ENCODE measurements around the gene BRD3OS. TPM values are rescaled to one million over a fixed set of nuclear protein-coding genes. Genes with fewer than 3 reads are reported as not detected.
"Not testable (repeated sequence)": the region's sequence is repeated elsewhere in the genome, so short reads cannot be mapped to it uniquely, and the experiment has no call there.

Gene BRD3OS
- total RNA-seq, 1 donor: 26.2 TPM

DNA sequence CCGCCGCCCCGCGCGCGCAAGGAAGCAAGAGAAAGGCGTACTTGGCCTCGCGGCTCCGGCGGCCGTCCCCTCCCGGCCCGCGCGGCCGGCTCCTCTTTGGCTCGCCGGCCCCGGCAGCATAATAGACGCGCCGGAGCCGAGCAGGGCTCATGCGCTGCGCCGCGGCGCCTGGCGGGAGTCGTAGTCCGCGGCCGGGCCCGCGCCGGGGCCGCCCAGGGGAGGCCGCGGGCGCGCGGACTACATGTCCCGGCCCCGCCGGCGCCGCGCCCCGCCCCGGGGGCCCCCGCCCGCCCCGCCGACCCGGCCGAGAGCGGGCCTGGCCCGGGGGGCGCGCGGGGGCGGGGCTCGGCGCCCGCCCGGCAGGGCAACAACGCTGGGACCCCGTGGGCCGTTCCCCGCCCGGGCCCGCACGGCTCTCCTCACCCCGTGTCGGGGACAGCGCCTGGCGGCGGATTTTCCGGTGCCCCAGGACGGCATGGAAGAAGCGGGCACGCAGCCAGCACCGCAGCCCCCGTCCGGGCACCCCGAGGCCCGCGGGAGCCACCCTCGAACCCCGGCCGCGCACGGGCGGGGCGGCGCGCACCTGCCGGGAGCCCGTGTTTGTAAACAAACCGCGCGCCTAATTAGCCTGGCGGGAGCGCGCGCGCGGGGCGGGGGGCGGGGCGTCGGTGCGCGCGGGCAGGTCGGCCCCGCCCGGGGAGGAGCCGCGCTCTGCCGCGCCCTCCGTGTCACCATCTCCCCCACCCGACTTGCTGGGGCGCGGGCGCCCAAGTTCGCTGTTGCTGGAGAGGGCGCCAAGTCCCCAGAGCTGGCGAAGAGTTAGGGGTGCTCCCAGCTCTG, 42.8 kb downstream of the BRD3OS start, which contains the start of gene BRD3:
Gene BRD3 (minus strand): TSS at position 123 of the 840 bp plus-strand sequence. CDS start 14,549 bp downstream, outside the sequence.
- peak; percentile 82 for DNase-seq (ENCODE audit: low read depth)
- TF ChIP-seq, protein P1, sequence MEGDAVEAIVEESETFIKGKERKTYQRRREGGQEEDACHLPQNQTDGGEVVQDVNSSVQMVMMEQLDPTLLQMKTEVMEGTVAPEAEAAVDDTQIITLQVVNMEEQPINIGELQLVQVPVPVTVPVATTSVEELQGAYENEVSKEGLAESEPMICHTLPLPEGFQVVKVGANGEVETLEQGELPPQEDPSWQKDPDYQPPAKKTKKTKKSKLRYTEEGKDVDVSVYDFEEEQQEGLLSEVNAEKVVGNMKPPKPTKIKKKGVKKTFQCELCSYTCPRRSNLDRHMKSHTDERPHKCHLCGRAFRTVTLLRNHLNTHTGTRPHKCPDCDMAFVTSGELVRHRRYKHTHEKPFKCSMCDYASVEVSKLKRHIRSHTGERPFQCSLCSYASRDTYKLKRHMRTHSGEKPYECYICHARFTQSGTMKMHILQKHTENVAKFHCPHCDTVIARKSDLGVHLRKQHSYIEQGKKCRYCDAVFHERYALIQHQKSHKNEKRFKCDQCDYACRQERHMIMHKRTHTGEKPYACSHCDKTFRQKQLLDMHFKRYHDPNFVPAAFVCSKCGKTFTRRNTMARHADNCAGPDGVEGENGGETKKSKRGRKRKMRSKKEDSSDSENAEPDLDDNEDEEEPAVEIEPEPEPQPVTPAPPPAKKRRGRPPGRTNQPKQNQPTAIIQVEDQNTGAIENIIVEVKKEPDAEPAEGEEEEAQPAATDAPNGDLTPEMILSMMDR (IDR thresholded peaks at IDR 0.05; ENCODE audit: insufficient read depth, low read length): no peak
- peak within 1 kb of the TSS; percentile 79 for H3K4me3 ChIP-seq (ENCODE audit: low read depth, low read length)

DNA sequence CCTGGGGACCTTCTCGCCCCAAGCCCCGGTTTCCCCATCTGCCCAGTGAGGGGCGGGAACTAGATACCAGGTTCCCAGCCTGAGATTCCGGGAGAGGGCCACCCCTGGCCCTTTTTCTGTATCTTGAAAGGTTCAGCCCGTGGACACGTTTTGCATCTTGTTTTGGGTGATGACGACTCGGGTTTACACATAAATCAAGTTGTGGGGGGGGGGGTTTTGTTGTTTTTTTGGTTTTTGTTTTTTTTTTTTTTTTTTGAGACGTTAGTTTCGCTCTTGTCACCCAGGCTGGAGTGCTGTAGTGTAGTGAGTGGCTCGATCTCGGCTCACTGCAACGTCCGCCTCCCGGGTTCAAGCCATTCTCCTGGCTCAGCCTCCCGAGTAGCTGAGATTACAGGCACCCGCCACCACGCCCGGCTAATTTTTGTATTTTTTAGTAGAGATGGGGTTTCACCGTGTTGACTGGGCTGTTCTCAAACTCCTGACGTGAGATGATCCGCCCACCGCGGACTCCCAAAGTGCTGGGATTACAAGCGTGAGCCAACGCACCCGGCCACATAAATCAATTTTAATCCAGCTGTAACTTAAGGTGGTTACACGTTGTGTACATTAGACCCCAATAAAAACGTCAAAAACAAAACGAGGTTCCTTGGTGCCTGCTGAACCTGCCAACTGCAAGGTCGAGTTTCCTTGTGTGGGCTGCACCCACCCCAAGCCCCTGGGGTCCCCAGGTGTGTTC, 43.6 kb downstream of the BRD3OS start:
- peak overlapping the region; percentile 75 for H3K4me3 ChIP-seq (ENCODE audit: low read depth, low read length)
- TF ChIP-seq, protein P1 (IDR thresholded peaks at IDR 0.05; ENCODE audit: insufficient read depth, low read length): no peak
- no peak for DNase-seq (ENCODE audit: low read depth)

DNA sequence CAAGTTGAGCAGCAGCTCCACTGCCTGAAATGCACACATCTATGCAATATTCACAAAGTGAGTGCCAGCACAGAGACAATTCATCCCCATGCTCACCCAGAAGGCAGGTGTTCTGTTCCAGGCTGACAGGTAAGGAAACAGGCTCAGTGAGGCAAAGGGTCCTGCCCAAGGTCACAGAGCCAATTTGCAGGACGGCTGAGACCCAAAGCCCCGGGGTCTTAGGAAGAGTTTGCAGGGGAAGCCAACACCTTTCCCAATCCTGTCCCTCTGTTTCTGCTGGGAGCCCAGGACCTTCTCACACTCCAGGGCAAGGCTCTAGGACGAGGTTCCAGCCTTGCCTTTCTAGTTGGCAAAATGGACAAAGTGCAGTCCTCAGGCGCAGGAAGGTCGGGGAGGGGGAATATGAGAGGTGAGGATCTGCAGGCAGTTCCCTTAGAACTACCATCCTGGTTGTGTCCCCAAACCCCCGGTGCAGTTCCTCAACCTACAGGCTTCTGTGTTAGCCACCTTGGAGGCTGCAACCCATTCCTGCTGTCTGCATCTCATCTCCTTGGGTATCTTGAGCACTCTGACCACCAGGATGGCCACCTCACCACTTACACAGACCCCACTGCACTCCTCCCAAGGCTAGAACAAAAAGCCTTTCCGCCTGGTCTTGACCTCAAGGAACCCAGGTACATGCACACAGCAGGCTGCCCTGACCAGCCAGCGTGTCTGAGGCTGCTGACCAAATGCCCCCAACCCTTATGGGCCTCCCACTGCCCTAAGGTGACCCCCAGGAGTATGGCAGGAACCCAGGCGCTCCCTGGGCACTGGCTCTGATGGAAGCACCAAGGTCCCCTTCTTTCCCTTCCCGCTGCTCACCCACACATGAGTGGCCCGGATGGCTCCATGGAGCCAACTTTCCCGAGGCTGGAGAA, 44.5 kb downstream of the BRD3OS start:
- TF ChIP-seq, protein P1 (IDR thresholded peaks at IDR 0.05; ENCODE audit: insufficient read depth, low read length): no peak
- H3K4me3 ChIP-seq (ENCODE audit: low read depth, low read length): no peak overlapping the region
- DNase-seq (ENCODE audit: low read depth): no peak

DNA sequence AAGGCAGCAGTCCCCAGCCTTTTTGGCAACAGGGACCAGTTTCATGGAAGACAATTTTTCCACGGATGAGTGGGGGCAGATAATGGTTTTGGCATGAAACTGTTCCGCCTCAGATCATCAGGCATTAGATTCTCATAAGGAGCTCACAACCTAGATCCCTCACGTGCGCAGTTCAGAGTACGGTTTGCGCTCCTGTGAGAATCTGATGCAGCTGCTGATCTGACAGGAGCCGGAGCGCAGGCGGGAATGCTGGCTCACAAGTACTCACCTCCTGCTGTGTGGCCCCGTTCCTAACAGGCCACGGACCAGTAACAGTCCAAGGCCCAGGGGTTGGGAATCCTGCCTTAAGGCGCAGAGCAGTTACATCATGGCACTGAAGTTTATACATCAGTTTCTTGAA, 45.9 kb downstream of the BRD3OS start:
- H3K4me3 ChIP-seq (ENCODE audit: low read depth, low read length): no peak overlapping the region
- TF ChIP-seq, protein P1 (IDR thresholded peaks at IDR 0.05; ENCODE audit: insufficient read depth, low read length): no peak
- no peak for DNase-seq (ENCODE audit: low read depth)

DNA sequence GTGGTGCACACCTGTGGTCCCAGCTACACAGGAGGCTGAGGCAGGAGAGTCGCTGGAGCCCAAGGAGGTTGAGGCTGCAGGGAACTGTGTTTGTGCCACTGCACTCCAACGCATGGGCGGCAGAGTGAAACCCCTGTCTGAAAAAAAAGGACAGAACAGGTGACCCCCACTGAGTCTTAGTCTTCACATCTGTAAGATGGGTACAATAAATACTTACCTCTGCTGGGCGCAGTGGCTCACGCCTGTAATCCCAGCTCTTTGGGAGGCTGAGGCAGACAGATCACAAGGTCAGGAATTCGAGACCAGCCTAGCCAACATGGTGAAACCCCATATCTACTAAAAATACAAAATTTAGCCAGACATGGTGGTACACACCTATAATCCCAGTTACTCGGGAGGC, 47.4 kb downstream of the BRD3OS start:
- not testable (repeated sequence) for H3K4me3 ChIP-seq (ENCODE audit: low read depth, low read length); DNase-seq (ENCODE audit: low read depth)

DNA sequence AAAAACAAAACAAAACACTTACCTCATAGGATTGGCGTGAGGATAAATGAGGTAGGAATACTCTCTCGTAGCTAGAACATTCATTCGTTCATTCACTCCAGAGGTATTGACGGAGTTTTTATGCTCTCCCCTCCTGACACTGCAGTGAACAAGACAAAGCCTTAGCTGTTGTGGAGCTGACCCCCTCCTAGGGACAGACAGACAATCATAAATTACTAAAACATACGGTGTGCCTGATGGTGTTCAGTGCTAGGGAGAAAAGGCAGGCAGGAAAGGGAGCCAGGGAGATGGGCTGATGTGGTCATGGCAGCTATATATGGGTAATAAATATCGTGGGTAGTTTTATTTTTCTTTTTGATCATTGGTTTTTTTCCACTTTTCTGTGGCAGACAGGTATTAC, 48.2 kb downstream of the BRD3OS start:
- no peak for DNase-seq (ENCODE audit: low read depth)
- H3K4me3 ChIP-seq (ENCODE audit: low read depth, low read length): no peak overlapping the region
- TF ChIP-seq, protein P1 (IDR thresholded peaks at IDR 0.05; ENCODE audit: insufficient read depth, low read length): no peak

DNA sequence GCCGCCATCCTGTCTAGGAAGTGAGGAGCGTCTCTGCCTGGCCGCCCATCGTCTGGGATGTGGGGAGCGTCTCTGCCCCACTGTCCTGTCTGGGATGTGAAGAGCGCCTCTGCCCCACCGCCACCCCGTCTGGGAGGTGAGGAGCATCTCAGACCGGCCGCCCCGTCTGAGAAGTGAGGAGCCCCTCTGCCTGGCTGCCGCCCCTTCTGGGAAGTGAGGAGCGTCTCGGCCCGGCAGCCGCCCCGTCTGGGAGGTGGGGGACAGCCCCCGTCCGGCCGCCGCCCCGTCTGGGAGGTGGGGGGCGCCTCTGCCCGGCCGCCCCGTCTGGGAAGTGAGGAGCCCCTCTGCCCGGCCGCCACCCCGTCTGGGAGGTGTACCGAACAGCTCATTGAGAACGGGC, 50.4 kb downstream of the BRD3OS start:
- H3K4me3 ChIP-seq (ENCODE audit: low read depth, low read length); DNase-seq (ENCODE audit: low read depth): not testable (repeated sequence)
